B cell (primary cell): ENCODE data around the gene NACAD.

ENCODE experiments used
- CTCF ChIP-seq: fragments of 200-600 bp; IDR thresholded peaks from one replicate; pipeline ENCODE4 v1.8.0; 2022; ENCODE audit warnings: antibody characterized with exemption, mild to moderate bottlenecking
- EZH2 ChIP-seq: IDR thresholded peaks from 2 replicates; pipeline ENCODE4 v1.6.1; 2012; ENCODE audit warnings: borderline replicate concordance, low read depth, mild to moderate bottlenecking, moderate library complexity, low read length; ENCODE audit not compliant: insufficient read depth, poor library complexity, severe bottlenecking

GRCh38 chr7:45078125-45078681, 10.6 kb downstream of the NACAD start:
- no peak for TF ChIP-seq CTCF
- TF ChIP-seq EZH2, result no peak
